Stimulated activated effector memory CD8-positive, alpha-beta T cell treated with anti-CD3 and anti-CD28 coated beads, Interleukin-12 subunit alpha, Interleukin-12 subunit beta, amount 100 ng/mL, for 72 hours (primary cell): ENCODE data around the gene PCBP3.
"Not testable (repeated sequence)": the region's sequence is repeated elsewhere in the genome, so short reads cannot be mapped to it uniquely, and the experiment has no call there.

Experiments
- ATAC-seq: fragments of 150-1000 bp; cut with Tn5 transposase; 2 replicates; pipeline ENCODE4 v1.10.0; 2021
- DNase-seq, 2 donors: peaks; one replicate each; pipeline ENCODE4 v3.0.0; 2021 to 2022; ENCODE audit warnings: low spot score in 2 of 2
- H3K27ac Mint-ChIP-seq: one replicate; pipeline ENCODE4 v1.8.0; 2022; ENCODE audit warnings: mild to moderate bottlenecking, mixed read lengths
- H3K36me3 Mint-ChIP-seq: one replicate; pipeline ENCODE4 v1.8.0; 2022; ENCODE audit warnings: mild to moderate bottlenecking, mixed read lengths
- H3K4me1 Mint-ChIP-seq: one replicate; pipeline ENCODE4 v1.8.0; 2022; ENCODE audit warnings: mixed read lengths
- H3K4me3 Mint-ChIP-seq: one replicate; pipeline ENCODE4 v1.8.0; 2022; ENCODE audit warnings: mild to moderate bottlenecking, mixed read lengths
- H3K9me3 Mint-ChIP-seq: one replicate; pipeline ENCODE4 v1.8.0; 2022; ENCODE audit warnings: mixed read lengths

The PCBP3 gene

GRCh38 chr21:45838634-45839033 is 195.1 kb downstream of the PCBP3 start:
- DNase-seq (no peak), ATAC-seq (no peak)
- no peaks in the 10 kb centered on the region for H3K36me3 Mint-ChIP-seq
- no peak overlapping the region for H3K27ac Mint-ChIP-seq
- no peaks in the 10 kb centered on the region for H3K4me1 Mint-ChIP-seq
- H3K4me3 Mint-ChIP-seq: no peak overlapping the region
- H3K9me3 Mint-ChIP-seq: peaks cover 9% of the 10 kb centered on the region

- DNase-seq: no peak
- Mint-ChIP-seq H3K27ac (no peak overlapping the region), H3K4me1 (no peaks in the 10 kb centered on the region), H3K4me3 (no peak overlapping the region), H3K9me3 (peaks cover 9% of the 10 kb centered on the region), H3K36me3 (no peaks in the 10 kb centered on the region)
- ATAC-seq: no peak
Measured at GRCh38 chr21:45839274-45839673, 195.7 kb downstream of the PCBP3 start.

GRCh38 chr21:45841033-45841432 is 197.5 kb downstream of the PCBP3 start:
- no peak overlapping the region for H3K27ac Mint-ChIP-seq
- no peak for ATAC-seq
- no peaks in the 10 kb centered on the region for H3K36me3 Mint-ChIP-seq
- H3K4me1 Mint-ChIP-seq: no peaks in the 10 kb centered on the region
- no peak for DNase-seq
- peaks cover 9% of the 10 kb centered on the region for H3K9me3 Mint-ChIP-seq
- H3K4me3 Mint-ChIP-seq: no peak overlapping the region

GRCh38 chr21:45843426-45843825 is 199.9 kb downstream of the PCBP3 start:
- peaks cover 9% of the 10 kb centered on the region for H3K9me3 Mint-ChIP-seq
- H3K4me1 Mint-ChIP-seq: no peaks in the 10 kb centered on the region

GRCh38 chr21:45844181-45844580 is 200.7 kb downstream of the PCBP3 start:
- Mint-ChIP-seq H3K36me3 (no peaks in the 10 kb centered on the region), H3K4me1 (no peaks in the 10 kb centered on the region), H3K4me3 (no peak overlapping the region), H3K27ac (no peak overlapping the region), H3K9me3 (peaks cover 9% of the 10 kb centered on the region)
- no peak for ATAC-seq
- DNase-seq: no peak

More at GRCh38 chr21:45843426-45843825, 199.9 kb downstream of the PCBP3 start:
- no peak overlapping the region for H3K27ac Mint-ChIP-seq
- no peak for ATAC-seq
- DNase-seq: no peak
- no peak overlapping the region for H3K4me3 Mint-ChIP-seq
- H3K36me3 Mint-ChIP-seq: no peaks in the 10 kb centered on the region

- Mint-ChIP-seq H3K27ac (no peak overlapping the region), H3K36me3 (no peaks in the 10 kb centered on the region), H3K9me3 (peaks cover 9% of the 10 kb centered on the region), H3K4me1 (no peaks in the 10 kb centered on the region), H3K4me3 (no peak overlapping the region)
- DNase-seq (no peak), ATAC-seq (no peak)
Measured at GRCh38 chr21:45845063-45845769, 201.7 kb downstream of the PCBP3 start.

- no peak for DNase-seq
- Mint-ChIP-seq H3K36me3 (no peaks in the 10 kb centered on the region), H3K4me3 (no peak overlapping the region), H3K27ac (no peak overlapping the region), H3K9me3 (peaks cover 9% of the 10 kb centered on the region), H3K4me1 (no peaks in the 10 kb centered on the region)
- ATAC-seq: no peak
Measured at GRCh38 chr21:45845770-45846090, 202.2 kb downstream of the PCBP3 start.

GRCh38 chr21:45846373-45847160 is 203.0 kb downstream of the PCBP3 start:
- no peaks in the 10 kb centered on the region for H3K4me1 Mint-ChIP-seq

GRCh38 chr21:45847870-45848269 is 204.3 kb downstream of the PCBP3 start:
- H3K36me3 Mint-ChIP-seq: no peaks in the 10 kb centered on the region
- no peak for DNase-seq
- no peaks in the 10 kb centered on the region for H3K9me3 Mint-ChIP-seq
- no peaks in the 10 kb centered on the region for H3K4me1 Mint-ChIP-seq
- H3K4me3 Mint-ChIP-seq: no peak overlapping the region
- ATAC-seq: no peak
- H3K27ac Mint-ChIP-seq: no peak overlapping the region

More at GRCh38 chr21:45846373-45847160, 203.0 kb downstream of the PCBP3 start:
- no peak overlapping the region for H3K27ac Mint-ChIP-seq
- no peaks in the 10 kb centered on the region for H3K36me3 Mint-ChIP-seq
- ATAC-seq (no peak), DNase-seq (no peak)
- peaks cover 3% of the 10 kb centered on the region for H3K9me3 Mint-ChIP-seq
- no peak overlapping the region for H3K4me3 Mint-ChIP-seq

GRCh38 chr21:45848331-45848730 is 204.8 kb downstream of the PCBP3 start:
- ATAC-seq (no peak), DNase-seq (no peak)
- H3K4me1 Mint-ChIP-seq: no peaks in the 10 kb centered on the region
- no peak overlapping the region for H3K4me3 Mint-ChIP-seq
- no peaks in the 10 kb centered on the region for H3K36me3 Mint-ChIP-seq
- H3K9me3 Mint-ChIP-seq: no peaks in the 10 kb centered on the region
- no peak overlapping the region for H3K27ac Mint-ChIP-seq

- DNase-seq: no peak
- no peak overlapping the region for H3K4me3 Mint-ChIP-seq
- no peaks in the 10 kb centered on the region for H3K9me3 Mint-ChIP-seq
- H3K4me1 Mint-ChIP-seq: no peaks in the 10 kb centered on the region
- no peak overlapping the region for H3K27ac Mint-ChIP-seq
- ATAC-seq: no peak
- no peaks in the 10 kb centered on the region for H3K36me3 Mint-ChIP-seq
Measured at GRCh38 chr21:45848805-45849204, 205.3 kb downstream of the PCBP3 start.

GRCh38 chr21:45849651-45850050 is 206.1 kb downstream of the PCBP3 start:
- Mint-ChIP-seq H3K27ac (no peak overlapping the region), H3K4me3 (no peak overlapping the region)

GRCh38 chr21:45850181-45850580 is 206.7 kb downstream of the PCBP3 start:
- Mint-ChIP-seq H3K36me3 (no peaks in the 10 kb centered on the region), H3K4me3 (no peak overlapping the region), H3K9me3 (no peaks in the 10 kb centered on the region), H3K4me1 (no peaks in the 10 kb centered on the region), H3K27ac (no peak overlapping the region)
- ATAC-seq (no peak), DNase-seq (no peak)

More at GRCh38 chr21:45849651-45850050, 206.1 kb downstream of the PCBP3 start:
- H3K4me1 Mint-ChIP-seq: no peaks in the 10 kb centered on the region
- H3K36me3 Mint-ChIP-seq: no peaks in the 10 kb centered on the region
- ATAC-seq: no peak
- H3K9me3 Mint-ChIP-seq: no peaks in the 10 kb centered on the region
- no peak for DNase-seq

- not testable (repeated sequence) for H3K4me1 Mint-ChIP-seq, H3K9me3 Mint-ChIP-seq, ATAC-seq, H3K36me3 Mint-ChIP-seq, H3K27ac Mint-ChIP-seq, DNase-seq, H3K4me3 Mint-ChIP-seq
Measured at GRCh38 chr21:45852386-45852785, 208.9 kb downstream of the PCBP3 start.

- no peak for DNase-seq
- H3K27ac Mint-ChIP-seq: no peak overlapping the region
Measured at GRCh38 chr21:45852886-45853400, 209.4 kb downstream of the PCBP3 start.

More at GRCh38 chr21:45852886-45853400, 209.4 kb downstream of the PCBP3 start:
- no peak for ATAC-seq
- Mint-ChIP-seq H3K4me3 (no peak overlapping the region), H3K36me3 (no peaks in the 10 kb centered on the region), H3K4me1 (no peaks in the 10 kb centered on the region), H3K9me3 (no peaks in the 10 kb centered on the region)
